GM19193 (cell line): Measurements from ENCODE around the gene SLC30A5.

Source experiments
- POLR2A ChIP-seq: IDR thresholded peaks from 4 replicates; pipeline ENCODE4 v1.6.1; 2011; ENCODE audit not compliant: insufficient read depth, insufficient read length; ENCODE audit errors: extremely low read depth

The SLC30A5 gene

GRCh38 chr5:69148981-69149675, 55.3 kb downstream of the SLC30A5 start:
- no peak for TF ChIP-seq POLR2A

- no peak for TF ChIP-seq POLR2A
Measured at GRCh38 chr5:69149676-69150010, 55.8 kb downstream of the SLC30A5 start.

GRCh38 chr5:69152731-69153130, 58.9 kb downstream of the SLC30A5 start:
- no peak for TF ChIP-seq POLR2A

- TF ChIP-seq POLR2A = no peak
Measured at GRCh38 chr5:69156456-69156855, 62.6 kb downstream of the SLC30A5 start.

- no peak for TF ChIP-seq POLR2A
Measured at GRCh38 chr5:69158039-69158438, 64.2 kb downstream of the SLC30A5 start.

GRCh38 chr5:69160651-69161050, 66.8 kb downstream of the SLC30A5 start:
- TF ChIP-seq POLR2A = no peak

GRCh38 chr5:69166686-69167492, 73.1 kb downstream of the SLC30A5 start, which contains the start of gene CCNB1:
Gene CCNB1, plus strand, starts transcription at chr5:69167150. Its CDS starts 113 bp downstream, at chr5:69167263.
- peak; percentile 74 for TF ChIP-seq POLR2A

GRCh38 chr5:69167493-69167855, 73.7 kb downstream of the SLC30A5 start:
- TF ChIP-seq POLR2A = no peak

GRCh38 chr5:69167929-69168328, 74.1 kb downstream of the SLC30A5 start:
- TF ChIP-seq POLR2A = no peak

GRCh38 chr5:69170495-69170894, 76.7 kb downstream of the SLC30A5 start:
- no peak for TF ChIP-seq POLR2A

- TF ChIP-seq POLR2A = no peak
Measured at GRCh38 chr5:69170969-69171368, 77.2 kb downstream of the SLC30A5 start.
